Measurements from ENCODE around the gene LZTFL1.
A peak's percentile ranks its signal among the peaks of the same experiment; 100 is the strongest.

Gene LZTFL1

GRCh38 chr3:45841757-45842491, at the start of gene LZTFL1:
TSS of gene LZTFL1 (minus strand) at chr3:45842119. CDS start at chr3:45841991, 128 bp downstream.
- peak; percentile 85 to 96 (median 89) for DNase-seq

GRCh38 chr3:45890405-45890804, 48.5 kb upstream of the LZTFL1 start:
- peak; percentile 13 to 54 (median 46) for DNase-seq

GRCh38 chr3:45889337-45889736, 47.4 kb upstream of the LZTFL1 start:
- no peak for DNase-seq

GRCh38 chr3:45887759-45888511, 46.0 kb upstream of the LZTFL1 start:
- no peak for DNase-seq

DNA sequence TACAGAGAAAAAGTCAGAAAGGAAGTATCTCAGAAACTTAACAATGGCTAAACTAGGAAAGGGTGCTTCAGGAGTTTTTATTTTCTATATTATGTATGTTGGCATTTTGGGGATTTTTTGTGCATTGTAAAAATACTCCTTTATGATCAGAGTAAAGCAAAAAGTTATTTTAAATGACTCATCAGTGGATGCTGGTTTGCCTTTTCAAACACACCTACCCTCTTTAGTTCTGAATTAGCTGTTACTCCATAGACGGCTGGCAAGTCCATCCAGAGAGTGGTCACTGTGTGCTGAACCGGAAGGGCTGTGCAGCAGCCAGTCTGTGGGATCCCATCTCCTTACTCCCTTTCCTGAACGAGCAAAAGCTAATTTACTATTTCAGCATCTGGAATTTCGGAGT, 45.4 kb upstream of the LZTFL1 start:
- DNase-seq: no peak

DNA sequence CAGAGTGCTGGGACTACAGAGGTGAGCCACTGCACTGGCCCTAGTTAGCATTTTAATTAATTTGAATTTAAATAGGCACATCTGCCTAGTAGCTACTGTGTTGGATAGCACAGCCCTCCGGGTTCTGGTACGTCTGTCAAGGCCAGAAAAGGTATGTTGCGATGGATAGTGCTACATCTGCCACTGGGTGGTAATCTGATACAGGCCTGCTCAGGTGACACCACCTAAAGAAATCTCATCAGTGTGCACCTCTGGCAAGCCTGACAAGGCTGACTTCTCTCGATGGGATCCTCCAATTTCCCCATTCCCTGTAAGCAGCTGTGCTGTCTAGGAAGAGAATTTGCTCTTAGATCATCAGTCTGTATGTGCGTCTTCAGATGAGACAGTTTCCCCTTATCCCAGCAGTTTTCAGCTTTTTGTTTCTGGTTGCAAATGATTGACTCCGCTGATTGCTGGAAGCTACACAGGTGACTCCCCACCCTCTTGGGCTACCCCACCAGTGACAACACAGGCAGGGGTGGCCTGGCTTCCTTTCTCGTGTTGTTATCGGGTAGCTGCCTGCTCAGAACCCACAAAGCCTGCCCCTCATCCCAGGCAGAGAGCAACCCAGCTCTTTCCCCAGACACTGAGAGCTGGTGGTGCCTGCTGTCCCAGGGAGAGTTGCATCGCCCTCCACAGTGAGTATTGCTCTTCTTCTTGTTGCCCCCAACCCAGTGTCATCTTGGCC, 44.2 kb upstream of the LZTFL1 start, which contains the start of gene CCR9:
Gene CCR9 (plus strand): TSS at position 565 of the 727 bp plus-strand sequence. CDS start 8,391 bp downstream, outside the sequence.
- DNase-seq: peak in 1 of 3 experiments; percentile 22

DNA sequence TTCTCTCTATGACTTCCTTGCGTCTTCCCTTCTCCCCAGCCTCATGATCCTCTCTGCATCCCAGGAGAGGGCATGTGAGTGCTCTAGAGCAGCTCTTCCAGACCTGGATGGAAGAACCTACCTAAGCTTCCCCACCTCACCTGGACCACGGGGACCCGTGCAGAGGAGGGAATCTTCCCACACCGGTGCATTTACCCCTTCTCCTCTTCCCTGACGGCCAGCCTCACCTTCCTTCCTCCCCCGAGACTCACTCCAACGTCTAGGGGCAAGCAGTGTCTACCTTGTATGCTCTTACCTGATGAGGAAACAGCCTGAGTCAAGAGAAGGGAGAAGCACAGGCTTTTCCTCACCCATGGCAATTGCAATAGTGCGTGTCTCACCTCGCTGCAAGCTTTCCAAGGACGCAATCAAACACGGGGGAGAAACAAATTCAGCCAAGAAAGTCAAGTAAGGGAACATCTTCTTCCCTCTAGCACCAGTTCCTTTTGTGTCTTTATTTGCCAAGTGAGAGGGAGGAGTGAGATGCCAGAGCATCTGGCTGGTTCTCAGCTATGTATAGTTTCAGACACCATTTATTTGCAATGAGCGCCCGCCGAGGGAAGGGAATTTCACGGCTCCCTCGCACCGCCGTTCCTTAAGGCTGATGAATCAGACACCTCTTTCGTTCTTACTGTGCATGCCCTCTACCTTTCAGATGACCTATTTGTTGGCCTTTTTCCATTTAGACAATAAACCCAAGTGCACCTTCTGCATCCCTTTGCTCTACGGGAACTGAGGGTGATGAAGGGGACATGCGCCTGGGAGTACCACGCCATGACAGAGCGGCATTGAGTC, 42.7 kb upstream of the LZTFL1 start:
- DNase-seq: no peak

- DNase-seq: no peak
Measured at GRCh38 chr3:45881078-45882022, 39.4 kb upstream of the LZTFL1 start.

- no peak for DNase-seq
Measured at GRCh38 chr3:45880725-45881077, 38.8 kb upstream of the LZTFL1 start.

- DNase-seq: no peak
Measured at GRCh38 chr3:45878124-45878523, 36.2 kb upstream of the LZTFL1 start.

DNA sequence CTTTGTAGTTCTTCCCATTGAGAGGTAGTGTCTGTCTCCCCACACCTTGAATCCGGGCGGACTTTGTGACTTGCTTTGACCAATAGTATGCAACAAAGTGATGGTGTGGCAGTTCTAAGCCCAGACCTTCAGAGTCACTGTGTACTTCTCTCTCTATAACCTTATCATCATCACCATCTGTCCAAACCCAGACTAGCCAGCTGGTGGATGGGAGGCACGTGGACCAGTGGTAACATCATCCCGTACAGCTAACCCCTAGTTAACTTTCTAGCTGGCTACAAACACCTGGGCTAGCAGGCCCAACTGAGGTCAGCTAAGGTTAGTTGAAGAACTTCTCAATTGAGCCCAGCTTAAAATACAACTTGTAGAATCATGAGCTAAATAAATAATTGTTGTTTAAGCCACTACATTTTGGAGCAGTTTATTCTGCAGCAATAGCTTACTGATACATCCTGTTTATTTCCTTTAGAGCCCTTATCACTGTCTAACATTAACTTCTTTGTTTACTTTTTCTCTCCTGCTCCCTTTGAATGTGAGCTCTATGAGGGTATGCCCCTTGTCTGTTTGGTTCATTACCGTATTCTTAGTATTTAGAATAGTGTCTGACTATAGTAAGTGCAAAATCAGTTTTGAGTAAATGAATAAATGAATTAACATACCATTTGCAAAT, 32.9 kb upstream of the LZTFL1 start:
- DNase-seq: no peak

DNA sequence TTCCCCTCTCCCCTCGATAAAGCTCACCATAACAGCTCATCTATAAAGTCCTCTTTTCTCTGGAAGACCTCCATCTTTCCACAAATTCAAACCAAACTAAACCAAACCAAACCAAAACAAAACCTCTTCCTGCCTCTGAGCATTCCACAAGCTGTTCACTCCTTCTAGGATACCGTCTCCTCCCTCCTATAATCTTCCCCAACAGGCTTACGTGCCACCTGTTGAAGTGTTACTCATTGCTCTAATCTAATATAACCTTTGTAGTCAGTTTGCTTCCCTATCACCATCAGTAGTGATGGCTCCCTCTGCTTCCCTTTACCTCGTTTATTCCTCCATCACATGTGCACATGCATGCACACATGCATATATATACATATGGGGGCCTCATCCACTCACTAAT, 31.7 kb upstream of the LZTFL1 start:
- no peak for DNase-seq

DNA sequence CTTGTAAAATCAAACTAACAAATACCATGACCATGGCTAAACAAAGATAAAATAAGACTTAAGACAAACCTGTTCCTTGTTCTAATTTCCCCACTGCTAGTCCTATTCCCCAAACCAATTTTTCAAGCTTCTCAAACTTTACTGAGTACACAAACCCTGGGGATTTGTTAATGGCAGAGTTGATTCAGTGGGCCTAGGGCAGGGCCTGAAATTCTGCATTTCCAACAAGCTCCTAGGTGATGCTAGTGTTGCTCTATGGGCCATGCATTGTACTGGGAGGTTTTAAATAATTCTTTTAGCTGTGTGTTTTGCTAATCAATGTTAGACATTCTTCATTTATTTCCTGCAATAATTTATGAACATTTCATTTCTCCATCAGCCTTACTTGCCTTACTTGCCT, 31.1 kb upstream of the LZTFL1 start:
- DNase-seq: no peak

DNA sequence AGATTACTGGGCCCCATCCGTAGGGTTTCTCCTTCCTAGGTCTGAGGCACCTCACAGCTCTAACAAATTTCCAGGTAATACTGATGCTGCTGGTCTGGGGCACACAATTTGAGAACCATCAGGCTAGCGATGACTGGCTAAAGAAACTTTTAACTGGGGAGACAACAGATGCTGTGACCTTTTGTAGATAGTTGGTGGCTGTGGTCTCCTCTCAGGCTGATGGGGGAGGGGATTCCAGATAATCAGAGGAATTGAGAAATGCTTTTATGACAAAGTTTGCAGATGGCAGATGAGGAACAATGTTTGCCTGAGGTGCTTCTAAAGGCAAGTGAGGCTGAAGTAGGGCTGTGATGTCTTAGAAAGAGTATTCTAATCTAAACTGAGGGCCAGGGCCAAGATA, 30.6 kb upstream of the LZTFL1 start:
- no peak for DNase-seq

DNA sequence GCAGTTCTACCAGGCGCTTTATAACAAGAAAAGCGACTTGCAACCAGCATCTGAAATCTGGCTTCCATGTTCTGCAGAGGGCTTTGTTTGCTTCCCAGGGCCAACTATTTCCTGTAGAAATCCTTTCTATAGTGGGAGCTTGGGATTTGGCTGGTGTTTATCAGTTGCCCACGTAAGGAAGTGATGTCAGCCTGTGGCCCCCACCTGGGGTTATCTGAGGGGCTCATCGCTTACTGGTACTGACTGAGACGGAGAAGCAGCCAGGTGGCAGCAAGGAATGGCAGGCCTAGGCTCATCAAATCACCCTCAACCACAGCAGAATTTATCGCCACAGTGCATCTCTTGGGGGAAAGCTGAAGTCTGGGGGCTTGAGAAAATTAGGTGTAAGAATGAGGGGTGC, 29.9 kb upstream of the LZTFL1 start:
- DNase-seq: no peak

DNA sequence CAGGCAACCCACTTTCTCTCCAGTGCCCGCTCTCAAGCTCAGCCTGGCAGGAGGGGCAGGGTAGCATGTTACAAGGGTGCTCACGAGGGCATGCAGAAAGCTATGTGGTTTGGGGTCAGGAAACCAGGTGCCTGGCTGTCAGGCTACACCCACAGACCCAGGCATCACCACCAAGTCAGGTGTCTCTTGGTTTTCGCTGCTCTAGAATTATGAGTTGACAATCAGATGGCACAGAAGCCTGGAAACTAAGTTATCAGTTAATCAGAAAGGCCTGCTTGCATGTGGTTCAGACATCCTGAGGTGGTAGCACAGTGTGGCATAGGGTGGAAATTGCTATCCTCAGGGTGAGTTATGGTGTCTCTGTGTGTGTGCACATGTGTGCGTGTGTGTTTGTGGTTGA, 28.2 kb upstream of the LZTFL1 start:
- DNase-seq: no peak

DNA sequence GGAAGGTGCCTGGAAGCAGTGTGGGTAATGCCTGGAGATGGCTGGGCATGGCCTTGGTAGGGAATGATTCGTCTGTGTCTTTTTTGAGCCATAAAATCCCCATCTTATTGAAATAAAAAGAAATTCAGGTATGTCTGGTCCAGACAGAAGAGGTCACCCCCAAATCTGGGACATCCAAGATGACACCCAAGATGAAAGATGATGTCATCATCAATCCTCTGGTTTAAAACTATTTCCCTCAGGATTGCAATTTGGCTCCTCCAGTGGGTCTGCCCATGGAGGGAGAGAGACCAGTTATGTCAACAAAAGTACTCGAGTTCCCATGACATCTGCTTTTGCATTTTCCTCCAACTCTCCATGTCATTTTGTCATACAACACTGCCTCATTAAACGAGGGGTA, 27.7 kb upstream of the LZTFL1 start:
- DNase-seq: no peak

GRCh38 chr3:45868650-45869049, 26.7 kb upstream of the LZTFL1 start:
- DNase-seq: no peak

GRCh38 chr3:45868213-45868612, 26.3 kb upstream of the LZTFL1 start:
- DNase-seq: peak in 2 of 3 experiments; percentile 1 to 31

- DNase-seq: no peak
Measured at GRCh38 chr3:45865563-45865962, 23.6 kb upstream of the LZTFL1 start.

Measured in NCI-H1417 (cell line).